ENCODE measurements around the gene NCEH1.

DNA sequence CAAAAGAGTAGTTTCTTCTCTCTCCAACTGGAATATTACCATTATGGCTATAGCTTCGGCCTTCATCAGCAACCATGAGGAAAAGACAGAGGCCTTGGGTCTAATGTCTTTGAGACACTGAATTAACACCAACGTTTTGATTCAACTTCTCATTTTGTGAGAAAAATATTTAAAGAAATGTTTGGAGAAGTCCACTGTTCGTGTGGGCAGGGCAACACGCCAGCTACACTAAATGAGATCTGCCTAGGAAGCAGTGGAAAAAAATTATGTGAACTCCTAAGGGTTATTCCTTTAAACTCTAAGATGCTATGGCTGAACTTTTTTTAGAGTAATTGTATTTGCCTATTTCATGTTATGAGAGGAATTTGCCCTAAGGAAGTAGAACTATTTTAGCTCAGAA lies 41.8 kb downstream of the NCEH1 start:
- TF ChIP-seq SIN3A (IDR thresholded peaks at IDR 0.05; ENCODE audit: low read depth) = no peak
- TF ChIP-seq, protein P1, sequence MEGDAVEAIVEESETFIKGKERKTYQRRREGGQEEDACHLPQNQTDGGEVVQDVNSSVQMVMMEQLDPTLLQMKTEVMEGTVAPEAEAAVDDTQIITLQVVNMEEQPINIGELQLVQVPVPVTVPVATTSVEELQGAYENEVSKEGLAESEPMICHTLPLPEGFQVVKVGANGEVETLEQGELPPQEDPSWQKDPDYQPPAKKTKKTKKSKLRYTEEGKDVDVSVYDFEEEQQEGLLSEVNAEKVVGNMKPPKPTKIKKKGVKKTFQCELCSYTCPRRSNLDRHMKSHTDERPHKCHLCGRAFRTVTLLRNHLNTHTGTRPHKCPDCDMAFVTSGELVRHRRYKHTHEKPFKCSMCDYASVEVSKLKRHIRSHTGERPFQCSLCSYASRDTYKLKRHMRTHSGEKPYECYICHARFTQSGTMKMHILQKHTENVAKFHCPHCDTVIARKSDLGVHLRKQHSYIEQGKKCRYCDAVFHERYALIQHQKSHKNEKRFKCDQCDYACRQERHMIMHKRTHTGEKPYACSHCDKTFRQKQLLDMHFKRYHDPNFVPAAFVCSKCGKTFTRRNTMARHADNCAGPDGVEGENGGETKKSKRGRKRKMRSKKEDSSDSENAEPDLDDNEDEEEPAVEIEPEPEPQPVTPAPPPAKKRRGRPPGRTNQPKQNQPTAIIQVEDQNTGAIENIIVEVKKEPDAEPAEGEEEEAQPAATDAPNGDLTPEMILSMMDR (IDR thresholded peaks at IDR 0.05 in 2 of 3, conservative IDR thresholded peaks at IDR 0.05 in 1 of 3; ENCODE audit: borderline replicate concordance in 1 of 3, insufficient read depth in 1 of 3, low read depth in 2 of 3, low read length in 2 of 3) = no peak
- no peak for TF ChIP-seq RAD21 (IDR thresholded peaks at IDR 0.05; ENCODE audit: low read depth)
- TF ChIP-seq SRF (IDR thresholded peaks at IDR 0.05; ENCODE audit: low read depth) = no peak
- no peak for TF ChIP-seq POLR2AphosphoS5 (IDR thresholded peaks at IDR 0.05; ENCODE audit: low read depth, low read length)
- no peak for TF ChIP-seq YY1 (IDR thresholded peaks at IDR 0.05; ENCODE audit: extremely low read depth, insufficient replicate concordance, low read depth, low read length)
- no peak for TF ChIP-seq EZH2 (IDR thresholded peaks at IDR 0.05)
- no peak for TF ChIP-seq SP1 (IDR thresholded peaks at IDR 0.05; ENCODE audit: low read depth)
- TF ChIP-seq, protein P2, sequence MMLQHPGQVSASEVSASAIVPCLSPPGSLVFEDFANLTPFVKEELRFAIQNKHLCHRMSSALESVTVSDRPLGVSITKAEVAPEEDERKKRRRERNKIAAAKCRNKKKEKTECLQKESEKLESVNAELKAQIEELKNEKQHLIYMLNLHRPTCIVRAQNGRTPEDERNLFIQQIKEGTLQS (IDR thresholded peaks at IDR 0.05) = no peak
- no peak for TF ChIP-seq EZH2phosphoT487 (IDR thresholded peaks at IDR 0.05; ENCODE audit: borderline replicate concordance)
- TF ChIP-seq ZNF274 (IDR thresholded peaks at IDR 0.05; ENCODE audit: low read depth, low read length) = no peak
- no peak for TF ChIP-seq JUND (IDR thresholded peaks at IDR 0.05)
- no peak for TF ChIP-seq ELF1 (IDR thresholded peaks at IDR 0.05; ENCODE audit: borderline replicate concordance, low read depth)
- no peak for TF ChIP-seq POLR2A (IDR thresholded peaks at IDR 0.05; ENCODE audit: borderline replicate concordance, extremely low read depth, insufficient read depth, insufficient read length)

All from HCT116 (cell line).